Measurements from ENCODE around the gene CDH8.

The CDH8 gene

DNA sequence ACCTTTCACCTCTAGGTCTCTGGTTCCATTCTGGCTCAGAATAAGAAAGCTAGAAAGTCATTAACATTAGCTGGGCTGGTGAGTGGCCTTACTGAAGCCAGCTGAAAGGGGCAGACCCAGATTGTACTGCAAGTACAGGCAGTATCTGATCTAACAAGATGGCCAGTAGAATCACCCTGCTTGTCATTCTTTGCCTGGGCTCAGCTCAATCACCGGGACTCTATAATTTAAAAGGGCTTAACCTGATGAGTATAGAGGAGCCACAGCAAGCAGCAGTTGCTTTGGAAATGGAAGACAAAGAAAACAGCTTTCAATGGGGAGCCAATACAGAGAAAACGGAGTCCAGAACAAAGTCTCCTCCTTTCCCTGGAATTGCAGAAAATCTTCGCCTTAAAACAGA, 13.6 kb downstream of the CDH8 start:
- DNase-seq = peak; percentile 63

DNA sequence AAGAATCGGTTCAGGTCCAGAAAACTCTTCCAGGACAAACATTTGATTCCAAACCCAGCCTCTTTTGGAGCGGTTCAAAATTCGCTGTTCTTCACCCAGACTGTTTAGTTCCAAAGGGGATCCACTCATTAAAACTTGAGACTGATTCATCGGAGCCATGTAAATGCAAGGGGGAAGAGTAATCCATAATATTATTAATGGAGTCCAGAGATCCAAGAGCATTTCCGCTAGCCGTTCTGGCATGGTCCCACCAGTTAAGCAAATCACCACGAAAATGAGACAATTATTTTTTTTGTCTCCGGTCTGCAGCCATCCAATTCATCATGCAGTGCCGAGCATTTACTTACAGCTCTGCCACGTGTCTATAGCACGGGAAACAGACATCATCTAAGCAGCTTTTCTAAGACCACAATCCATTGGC, 15.1 kb downstream of the CDH8 start:
- peak; percentile 80 for DNase-seq

- DNase-seq = no peak
These were observed 15.6 kb downstream of the CDH8 start for GRCh38 chr16:62020681-62021080.

DNA sequence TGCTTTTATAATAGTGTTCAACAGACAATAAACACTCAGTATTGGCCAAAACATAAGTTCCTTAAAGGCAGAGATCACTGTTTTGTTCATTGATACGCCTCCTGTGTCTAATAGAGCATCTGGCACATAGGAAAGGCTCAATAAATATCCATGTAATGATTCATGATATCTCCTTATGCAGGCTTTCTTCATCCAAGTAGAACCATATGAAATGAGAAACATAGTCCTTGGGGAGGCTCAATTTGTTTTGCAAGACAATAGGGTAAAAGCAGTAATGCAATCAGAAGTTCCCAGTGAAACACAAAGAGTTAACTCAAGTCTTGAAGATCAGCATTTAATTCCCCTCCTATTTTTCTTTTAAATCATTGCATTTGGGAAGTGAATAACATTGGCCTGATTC, 16.4 kb downstream of the CDH8 start:
- DNase-seq = peak; percentile 57

- DNase-seq = peak; percentile 85
These were observed 17.8 kb downstream of the CDH8 start for GRCh38 chr16:62018301-62019060.

DNA sequence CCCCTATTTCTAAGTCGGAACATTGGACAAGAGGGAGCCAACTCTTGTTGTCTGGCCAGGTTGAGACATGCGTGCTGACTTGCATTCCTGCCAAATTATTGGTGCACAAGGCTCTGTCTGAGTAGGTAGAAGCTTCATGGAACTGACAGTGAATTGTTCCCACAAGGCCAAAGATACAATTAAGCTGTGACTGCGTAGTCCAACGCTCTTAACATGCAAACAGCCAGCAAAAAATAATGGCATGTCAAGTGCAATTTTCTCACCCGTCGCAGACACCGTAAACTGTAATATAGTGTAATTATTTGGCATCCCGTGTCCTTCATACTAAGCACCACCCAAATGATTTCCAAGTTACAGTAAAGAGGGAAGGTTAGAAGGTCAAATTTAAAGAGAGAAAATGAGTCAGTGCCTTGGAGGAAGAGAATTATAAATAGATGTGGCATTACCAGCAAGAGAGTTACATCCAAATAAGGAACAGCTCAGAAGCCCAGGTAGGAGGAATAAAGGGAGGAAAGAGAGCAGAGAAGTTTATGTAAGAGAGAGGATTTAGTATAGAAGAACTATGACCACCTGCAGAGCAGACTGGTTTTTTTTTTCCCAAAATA, 21.8 kb downstream of the CDH8 start:
- peak; percentile 94 for DNase-seq

DNA sequence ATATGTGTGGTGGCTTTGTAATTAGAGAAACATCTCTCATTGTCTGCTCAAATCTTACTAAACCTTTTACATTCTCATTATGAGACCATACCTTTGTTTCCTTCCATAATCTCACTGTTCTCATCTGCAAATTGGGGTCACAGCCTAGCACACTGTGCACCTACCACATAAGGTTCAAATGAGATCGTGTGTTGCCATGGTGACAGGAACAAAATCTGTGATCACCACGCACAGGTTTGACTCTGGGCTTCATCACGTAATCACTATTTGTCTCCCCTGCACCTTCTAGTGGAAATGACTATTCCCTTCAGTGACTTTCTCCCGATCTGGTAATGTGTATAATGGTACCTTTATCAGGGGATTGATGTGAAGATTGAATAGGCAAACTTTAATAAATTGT, 26.1 kb downstream of the CDH8 start:
- DNase-seq = peak; percentile 65

GRCh38 chr16:61998460-61998859, 37.8 kb downstream of the CDH8 start:
- DNase-seq = peak; percentile 53

GRCh38 chr16:61993108-61993507, 43.1 kb downstream of the CDH8 start:
- peak; percentile 35 for DNase-seq

GRCh38 chr16:61987474-61988012, 48.7 kb downstream of the CDH8 start:
- no peak for DNase-seq

DNA sequence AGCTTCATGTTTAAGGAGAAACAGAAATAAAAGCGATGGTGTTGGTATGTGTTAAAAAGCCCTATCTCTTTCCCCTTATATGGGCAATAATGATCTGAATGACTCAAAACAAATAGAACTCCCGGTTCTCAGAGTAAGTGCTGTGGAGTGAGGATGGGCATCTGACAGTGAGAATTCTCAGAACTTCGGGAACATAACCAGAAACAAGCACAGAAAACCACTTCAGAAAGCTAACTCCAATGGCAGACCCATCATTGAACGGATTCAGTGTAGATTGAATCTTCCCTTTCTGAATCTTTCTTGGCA, 67.2 kb downstream of the CDH8 start:
- no peak for DNase-seq

- no peak for DNase-seq
These were observed 67.8 kb downstream of the CDH8 start for GRCh38 chr16:61968242-61969076.

- peak; percentile 40 for DNase-seq
These were observed 79.0 kb downstream of the CDH8 start for GRCh38 chr16:61957075-61957855.

GRCh38 chr16:61952841-61953240, 83.4 kb downstream of the CDH8 start:
- DNase-seq = peak; percentile 7

DNA sequence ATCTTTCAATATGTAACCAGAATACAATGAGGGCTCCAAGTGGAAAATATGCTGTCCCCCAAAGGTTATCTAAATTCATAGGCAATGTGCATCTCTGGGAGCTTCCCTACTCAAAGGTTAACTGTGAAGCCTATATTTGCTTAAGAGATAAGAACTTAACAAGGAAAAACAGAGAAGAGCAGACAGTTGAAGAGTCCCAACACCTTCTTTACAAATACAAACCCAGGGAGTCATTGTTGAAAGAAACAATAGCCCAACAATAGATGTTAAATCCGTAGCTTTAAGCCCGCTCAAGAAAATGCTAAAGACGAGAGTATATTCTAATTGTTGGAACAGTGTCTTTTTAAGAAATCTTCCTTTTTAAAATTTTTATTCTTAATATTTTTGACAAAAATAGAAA, 87.8 kb downstream of the CDH8 start:
- no peak for DNase-seq

DNA sequence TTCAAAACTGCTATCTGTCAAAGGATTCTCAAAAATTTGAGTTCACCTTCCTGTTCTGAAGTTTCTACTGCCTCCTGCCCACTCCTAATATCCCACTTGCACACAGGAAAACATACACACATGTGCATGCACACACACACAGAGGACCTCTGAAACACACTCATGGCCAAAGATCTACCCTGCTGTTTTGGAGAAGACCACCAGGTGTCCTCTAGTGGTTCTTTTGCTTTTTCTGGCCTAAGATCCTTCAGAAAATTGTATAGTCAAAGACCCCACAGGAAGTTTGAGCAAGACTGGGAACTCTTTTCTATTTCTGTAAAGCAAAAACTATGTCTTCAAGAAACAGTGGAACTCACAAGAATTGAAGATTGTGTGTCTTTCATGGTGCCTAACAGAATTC, 90.2 kb downstream of the CDH8 start:
- DNase-seq = no peak

DNA sequence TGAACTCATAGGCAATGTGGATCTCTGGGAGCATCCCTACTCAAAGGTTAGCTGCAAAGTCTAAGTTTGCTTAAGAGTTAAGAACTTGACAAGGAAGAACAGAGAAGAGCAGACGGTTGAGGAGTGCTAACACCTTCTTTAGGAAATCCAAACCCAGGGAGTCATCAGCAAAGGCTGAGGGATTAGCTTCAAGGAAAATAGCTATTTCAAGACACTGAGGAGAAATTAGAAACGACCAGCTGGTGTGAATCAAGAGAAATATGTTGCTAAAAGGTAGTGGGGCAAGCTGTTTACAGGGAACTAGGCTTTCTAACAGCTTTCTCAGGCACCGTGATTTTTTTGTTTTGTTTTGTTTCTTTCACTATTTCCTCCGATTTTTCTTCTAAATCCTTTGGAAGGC, 90.7 kb downstream of the CDH8 start:
- no peak for DNase-seq

GRCh38 chr16:61944004-61944403, 92.2 kb downstream of the CDH8 start:
- peak; percentile 63 for DNase-seq

GRCh38 chr16:61940611-61941010, 95.6 kb downstream of the CDH8 start:
- DNase-seq = peak; percentile 4

GRCh38 chr16:61937646-61938045, 98.6 kb downstream of the CDH8 start:
- peak; percentile 53 for DNase-seq

DNA sequence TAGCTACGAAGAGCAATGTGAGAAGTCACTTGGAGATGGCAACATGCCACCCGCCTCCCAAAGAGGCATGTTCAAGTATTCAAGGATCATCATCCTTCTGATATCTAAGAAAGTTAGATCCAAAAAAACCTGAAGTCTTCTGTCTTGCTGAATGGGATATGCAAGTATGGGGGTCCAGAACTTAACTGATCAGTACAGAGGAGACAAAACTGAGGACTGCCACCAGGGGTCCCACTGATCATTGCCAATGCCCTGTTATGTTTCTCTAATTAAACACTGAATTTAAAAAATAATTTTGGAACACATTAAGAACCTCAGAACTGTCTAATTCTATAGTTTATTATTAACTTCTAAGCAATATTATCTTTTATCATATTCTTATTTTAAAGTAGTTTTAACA, 99.7 kb downstream of the CDH8 start:
- DNase-seq = peak; percentile 34

DNA sequence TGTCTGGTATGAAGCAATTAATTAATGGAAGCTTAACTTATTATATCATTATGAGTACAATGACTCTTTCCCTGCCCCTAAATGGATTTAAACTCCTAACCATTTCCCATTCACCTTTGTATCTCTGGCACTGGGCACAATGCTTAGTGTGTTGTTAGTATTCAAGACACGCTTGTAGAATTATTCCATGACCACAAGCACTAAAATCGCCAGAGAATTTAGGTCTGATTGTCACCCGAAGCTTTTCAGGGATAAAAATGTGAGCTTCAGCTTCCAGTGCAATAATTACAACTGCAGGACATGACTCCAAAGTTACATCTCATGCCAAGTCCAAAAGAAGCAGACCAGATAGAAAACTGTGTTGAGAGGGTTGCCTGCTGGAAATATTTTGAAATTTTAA, 101.6 kb downstream of the CDH8 start:
- DNase-seq = no peak

DNA sequence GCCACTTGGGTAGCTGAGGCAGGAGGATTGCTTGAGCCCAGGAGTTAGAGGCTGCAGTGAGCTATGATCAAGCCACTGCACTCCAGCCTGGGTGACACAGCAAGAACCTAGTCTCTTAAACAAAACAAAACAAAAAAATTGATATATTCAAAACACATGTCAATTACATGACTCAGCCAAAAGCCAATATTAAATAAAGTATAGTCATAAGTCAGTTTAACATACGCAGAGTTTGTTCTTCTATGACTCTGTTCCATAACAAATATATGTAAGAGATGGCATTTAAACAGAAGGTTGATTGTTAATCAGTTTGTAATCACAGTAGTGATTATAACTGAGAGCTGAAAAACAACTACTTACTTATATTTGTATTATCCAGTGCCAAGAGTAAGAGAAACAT, 106.5 kb downstream of the CDH8 start:
- no peak for DNase-seq

Measured in NCI-H69 (cell line).